Peyer's patch (tissue), 4 donors: Measurements from ENCODE around the gene PDIA5.

Source experiments
- CTCF ChIP-seq, 6 experiments: fragments of 450-650 bp in 4 of 6; fragments of 200-600 bp in 2 of 6; sonication (generic) in 1 of 6; IDR thresholded peaks; one replicate each; pipeline ENCODE4 v1.5.1; 2017 to 2019; ENCODE audit warnings: antibody characterized with exemption in 6 of 6, mild to moderate bottlenecking in 3 of 6, moderate library complexity in 1 of 6
- POLR2A ChIP-seq, 2 donors: fragments of 450-650 bp; IDR thresholded peaks; one replicate each; pipeline ENCODE4 v1.5.1; 2017; ENCODE audit warnings: antibody characterized with exemption in 2 of 2, mild to moderate bottlenecking in 2 of 2, moderate library complexity in 2 of 2

GRCh38 chr3:123120573-123120972 lies 53.7 kb downstream of the PDIA5 start:
- TF ChIP-seq CTCF (IDR thresholded peaks at IDR 0.05) (no peak), POLR2A (IDR thresholded peaks at IDR 0.05) (no peak)
